ENCODE results near the gene SP2.

DNA sequence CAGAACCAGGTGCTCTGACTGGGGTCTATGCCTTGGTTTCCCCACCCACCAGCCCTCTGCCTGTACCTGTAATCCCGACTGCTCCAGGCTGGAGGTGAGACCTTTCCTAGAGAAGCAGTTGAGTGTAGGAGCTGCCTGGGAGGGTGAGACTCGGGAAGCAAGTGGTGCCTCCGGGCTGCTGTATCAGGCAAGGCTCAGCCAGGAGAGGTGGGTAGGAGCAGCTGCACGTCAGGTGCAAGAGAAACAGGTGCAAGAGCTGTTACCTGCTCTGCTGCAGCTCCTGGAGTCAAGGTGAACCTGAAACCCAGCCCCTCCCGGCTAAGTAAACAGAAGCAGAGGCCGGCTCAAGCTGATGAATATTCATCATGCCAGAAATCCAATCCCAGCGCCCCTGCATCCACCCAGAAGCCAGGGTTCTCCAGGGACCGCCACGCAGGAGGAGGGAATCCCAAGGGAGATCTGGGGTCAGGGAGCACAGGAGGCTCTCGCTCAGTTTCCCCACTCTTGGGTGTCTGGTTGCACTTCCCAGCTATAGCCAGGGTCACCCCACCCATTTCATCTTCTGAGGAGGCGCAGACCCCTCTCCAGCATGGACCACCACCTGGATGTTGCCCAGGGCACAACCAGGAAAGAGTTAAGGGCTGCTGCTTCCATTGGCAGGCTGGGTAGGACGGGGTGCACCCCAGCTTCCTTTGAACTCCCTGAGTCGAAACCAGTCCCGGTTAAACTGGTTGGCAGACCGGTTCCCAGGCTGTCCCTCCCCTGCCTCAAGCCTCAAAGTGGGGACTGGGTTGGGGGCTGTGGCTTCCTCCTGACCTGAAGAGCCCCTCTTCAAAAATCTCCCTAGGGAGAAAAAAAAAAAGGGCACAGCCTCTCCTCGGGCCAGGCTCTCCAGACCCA is 61.8 kb downstream of the SP2 start, which contains the start of gene PRR15L:
- TF ChIP-seq, protein P1, sequence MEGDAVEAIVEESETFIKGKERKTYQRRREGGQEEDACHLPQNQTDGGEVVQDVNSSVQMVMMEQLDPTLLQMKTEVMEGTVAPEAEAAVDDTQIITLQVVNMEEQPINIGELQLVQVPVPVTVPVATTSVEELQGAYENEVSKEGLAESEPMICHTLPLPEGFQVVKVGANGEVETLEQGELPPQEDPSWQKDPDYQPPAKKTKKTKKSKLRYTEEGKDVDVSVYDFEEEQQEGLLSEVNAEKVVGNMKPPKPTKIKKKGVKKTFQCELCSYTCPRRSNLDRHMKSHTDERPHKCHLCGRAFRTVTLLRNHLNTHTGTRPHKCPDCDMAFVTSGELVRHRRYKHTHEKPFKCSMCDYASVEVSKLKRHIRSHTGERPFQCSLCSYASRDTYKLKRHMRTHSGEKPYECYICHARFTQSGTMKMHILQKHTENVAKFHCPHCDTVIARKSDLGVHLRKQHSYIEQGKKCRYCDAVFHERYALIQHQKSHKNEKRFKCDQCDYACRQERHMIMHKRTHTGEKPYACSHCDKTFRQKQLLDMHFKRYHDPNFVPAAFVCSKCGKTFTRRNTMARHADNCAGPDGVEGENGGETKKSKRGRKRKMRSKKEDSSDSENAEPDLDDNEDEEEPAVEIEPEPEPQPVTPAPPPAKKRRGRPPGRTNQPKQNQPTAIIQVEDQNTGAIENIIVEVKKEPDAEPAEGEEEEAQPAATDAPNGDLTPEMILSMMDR (conservative IDR thresholded peaks at IDR 0.05; ENCODE audit: low read depth, low read length): no peak
- no peak for TF ChIP-seq EZH2phosphoT487 (IDR thresholded peaks at IDR 0.05; ENCODE audit: borderline replicate concordance, low read length)
